Measurements from ENCODE around the gene PAX2. TPM values are rescaled to one million over a fixed set of nuclear protein-coding genes. Genes with fewer than 3 reads are reported as not detected.

The PAX2 gene
- polyA plus RNA-seq, 3 donors = not detected

- no peak overlapping the region for H3K9ac ChIP-seq (ENCODE audit: insufficient read depth, low read length, poor library complexity, severe bottlenecking)
- H4K20me1 ChIP-seq (ENCODE audit: insufficient read depth, low read length) = no peaks in the 10 kb centered on the region
- Mint-ChIP-seq H3K4me1 (no peaks in the 10 kb centered on the region), H3K9me3 (peaks cover 0 to 9% (median 7%) of the 10 kb centered on the region in 7 donors), H3K36me3 (no peaks in the 10 kb centered on the region), H3K27me3 (ENCODE audit: low read depth in 3 of 3) (peaks cover 31 to 52% (median 31%) of the 10 kb centered on the region in 3 donors), H3K27ac (no peak overlapping the region), H3K4me3 (no peak overlapping the region)
- H3K27ac ChIP-seq (ENCODE audit: low read depth in 1 of 2, low read length in 2 of 2) = no peak overlapping the region
- no peaks in the 10 kb centered on the region for H3K9me3 ChIP-seq (replicated peaks in 1 of 2; ENCODE audit: control insufficient read depth in 1 of 2, insufficient read depth in 1 of 2, low read length in 2 of 2)
- no peak overlapping the region for H3K4me2 ChIP-seq (replicated peaks; ENCODE audit: extremely low read depth, low read length, poor library complexity, severe bottlenecking)
- H3K4me1 ChIP-seq (ENCODE audit: control insufficient read depth in 1 of 2, insufficient read depth in 2 of 2, low read length in 2 of 2) = no peaks in the 10 kb centered on the region
- H3K27me3 ChIP-seq (ENCODE audit: control insufficient read depth in 2 of 2, insufficient read depth in 2 of 2, low read length in 2 of 2) = peaks cover 2 to 6% of the 10 kb centered on the region in 2 donors
- H3K79me2 ChIP-seq (ENCODE audit: insufficient read depth, low read length) = no peaks in the 10 kb centered on the region
- no peak for DNase-seq
- H2AFZ ChIP-seq (ENCODE audit: insufficient read depth, low read depth, low read length, poor library complexity, severe bottlenecking) = no peak overlapping the region
- TF ChIP-seq CTCF (IDR thresholded peaks at IDR 0.05) = no peak
- H3K36me3 ChIP-seq (replicated peaks in 1 of 2; ENCODE audit: control insufficient read depth in 1 of 2, insufficient read depth in 2 of 2, low read length in 2 of 2) = no peaks in the 10 kb centered on the region
- WGBS (ENCODE audit: insufficient coverage) = 86% methylated on average over 7 of the region's 9 CpGs
- intact Hi-C loops (cut with micrococcal nuclease) = no loop called here
- no peak overlapping the region for H3K4me3 ChIP-seq (replicated peaks in 1 of 3; ENCODE audit: low read depth in 2 of 3, low read length in 3 of 3)
Measured at GRCh38 chr10:100779329-100779728, 33.9 kb downstream of the PAX2 start.

- TF ChIP-seq CTCF (IDR thresholded peaks at IDR 0.05) = no peak
Measured at GRCh38 chr10:100780324-100780723, 34.9 kb downstream of the PAX2 start.

More at GRCh38 chr10:100780324-100780723, 34.9 kb downstream of the PAX2 start:
- intact Hi-C loops (cut with micrococcal nuclease) = no loop called here
- no peak overlapping the region for H3K4me3 ChIP-seq (replicated peaks in 1 of 3; ENCODE audit: low read depth in 2 of 3, low read length in 3 of 3)
- no peak overlapping the region for H3K9ac ChIP-seq (ENCODE audit: insufficient read depth, low read length, poor library complexity, severe bottlenecking)
- Mint-ChIP-seq H3K27me3 (ENCODE audit: low read depth in 3 of 3) (peaks cover 27 to 44% (median 29%) of the 10 kb centered on the region in 3 donors), H3K36me3 (no peaks in the 10 kb centered on the region), H3K27ac (no peak overlapping the region), H3K4me3 (no peak overlapping the region), H3K9me3 (peaks cover 0 to 9% (median 7%) of the 10 kb centered on the region in 7 donors), H3K4me1 (no peaks in the 10 kb centered on the region)
- WGBS (ENCODE audit: insufficient coverage) = 80% methylated on average over 1 of the region's 2 CpGs
- H3K9me3 ChIP-seq (replicated peaks in 1 of 2; ENCODE audit: control insufficient read depth in 1 of 2, insufficient read depth in 1 of 2, low read length in 2 of 2) = no peaks in the 10 kb centered on the region
- no peaks in the 10 kb centered on the region for H4K20me1 ChIP-seq (ENCODE audit: insufficient read depth, low read length)
- no peak overlapping the region for H3K4me2 ChIP-seq (replicated peaks; ENCODE audit: extremely low read depth, low read length, poor library complexity, severe bottlenecking)
- no peak overlapping the region for H3K27ac ChIP-seq (ENCODE audit: low read depth in 1 of 2, low read length in 2 of 2)
- no peak overlapping the region for H2AFZ ChIP-seq (ENCODE audit: insufficient read depth, low read depth, low read length, poor library complexity, severe bottlenecking)
- H3K4me1 ChIP-seq (ENCODE audit: control insufficient read depth in 1 of 2, insufficient read depth in 2 of 2, low read length in 2 of 2) = no peaks in the 10 kb centered on the region
- no peak for DNase-seq
- H3K36me3 ChIP-seq (replicated peaks in 1 of 2; ENCODE audit: control insufficient read depth in 1 of 2, insufficient read depth in 2 of 2, low read length in 2 of 2) = no peaks in the 10 kb centered on the region
- H3K27me3 ChIP-seq (ENCODE audit: control insufficient read depth in 2 of 2, insufficient read depth in 2 of 2, low read length in 2 of 2) = peaks cover 2 to 6% of the 10 kb centered on the region in 2 donors
- H3K79me2 ChIP-seq (ENCODE audit: insufficient read depth, low read length) = no peaks in the 10 kb centered on the region

Data from CD14-positive monocyte (primary cell).